ENCODE data around the gene LPIN3. TPM values are rescaled to one million over a fixed set of nuclear protein-coding genes. Genes with fewer than 3 reads are reported as not detected.

Gene LPIN3
- total RNA-seq = 10 to 100 TPM; 10.7 to 11.4 TPM

GRCh38 chr20:41340327-41341055, at the start of gene LPIN3:
Gene LPIN3 (plus strand): TSS chr20:41340821. CDS start chr20:41345804, 4,983 bp downstream.

GRCh38 chr20:41317546-41318270, 22.9 kb upstream of the LPIN3 start, which contains the start of gene ZHX3:
Gene ZHX3 (minus strand): TSS chr20:41317731. CDS start chr20:41204916, 112,815 bp downstream.

GRCh38 chr20:41366546-41367392, 26.1 kb downstream of the LPIN3 start, which contains the start of gene EMILIN3:
Gene EMILIN3 (minus strand): TSS chr20:41366818. CDS start chr20:41366634, 184 bp downstream.

Other genes starting within 250 kb of the LPIN3 start
- gene PLCG1, start 203.3 kb upstream of the LPIN3 start, total RNA-seq = 10 to 100 TPM; 56.1 to 92.2 TPM
- gene ZHX3, start 23.1 kb upstream of the LPIN3 start, total RNA-seq = 10 to 100 TPM; 12.3 to 12.7 TPM
- gene EMILIN3, start 26.0 kb downstream of the LPIN3 start, total RNA-seq = under 1 TPM; under 0.01 TPM

All from melanocyte of skin (primary cell).